Measurements from ENCODE around the gene PGLYRP2. TPM values are rescaled to one million over a fixed set of nuclear protein-coding genes. Genes with fewer than 3 reads are reported as not detected.

Gene PGLYRP2
- total RNA-seq, 1 donor from 2014 or later, result not detected

- Mint-ChIP-seq H3K27me3 (peaks cover 75% of the 10 kb centered on the region), H3K9me3 (ENCODE audit: low read depth) (no peaks in the 10 kb centered on the region), H3K27ac (no peak overlapping the region), H3K36me3 (ENCODE audit: insufficient read depth) (no peaks in the 10 kb centered on the region), H3K4me3 (ENCODE audit: low read depth) (no peak overlapping the region), H3K4me1 (ENCODE audit: low read depth) (peaks cover 2% of the 10 kb centered on the region)
- no peak for DNase-seq (ENCODE audit: low spot score, unreplicated experiment)
- no peak for TF ChIP-seq CTCF (IDR thresholded peaks at IDR 0.05; ENCODE audit: unreplicated experiment)
These were observed 21.4 kb downstream of the PGLYRP2 start for GRCh38 chr19:15457701-15458484.

GRCh38 chr19:15456871-15457700, 22.2 kb downstream of the PGLYRP2 start:
- TF ChIP-seq CTCF (IDR thresholded peaks at IDR 0.05; ENCODE audit: unreplicated experiment), result no peak
- H3K27me3 Mint-ChIP-seq, result peaks cover 70% of the 10 kb centered on the region
- DNase-seq (ENCODE audit: low spot score, unreplicated experiment), result no peak

GRCh38 chr19:15456441-15456840, 22.9 kb downstream of the PGLYRP2 start:
- Mint-ChIP-seq H3K36me3 (ENCODE audit: insufficient read depth) (no peaks in the 10 kb centered on the region), H3K4me3 (ENCODE audit: low read depth) (no peak overlapping the region), H3K4me1 (ENCODE audit: low read depth) (peaks cover 4% of the 10 kb centered on the region), H3K9me3 (ENCODE audit: low read depth) (no peaks in the 10 kb centered on the region), H3K27me3 (peaks cover 65% of the 10 kb centered on the region), H3K27ac (no peak overlapping the region)
- TF ChIP-seq CTCF (IDR thresholded peaks at IDR 0.05; ENCODE audit: unreplicated experiment), result no peak
- DNase-seq (ENCODE audit: low spot score, unreplicated experiment), result no peak

More at GRCh38 chr19:15456871-15457700, 22.2 kb downstream of the PGLYRP2 start:
- Mint-ChIP-seq H3K9me3 (ENCODE audit: low read depth) (no peaks in the 10 kb centered on the region), H3K36me3 (ENCODE audit: insufficient read depth) (no peaks in the 10 kb centered on the region), H3K27ac (no peak overlapping the region), H3K4me3 (ENCODE audit: low read depth) (no peak overlapping the region), H3K4me1 (ENCODE audit: low read depth) (peaks cover 2% of the 10 kb centered on the region)

- no peak overlapping the region for H3K4me3 Mint-ChIP-seq (ENCODE audit: low read depth)
- TF ChIP-seq CTCF (IDR thresholded peaks at IDR 0.05; ENCODE audit: unreplicated experiment), result no peak
- peaks cover 4% of the 10 kb centered on the region for H3K4me1 Mint-ChIP-seq (ENCODE audit: low read depth)
- H3K27me3 Mint-ChIP-seq, result peaks cover 66% of the 10 kb centered on the region
- H3K27ac Mint-ChIP-seq, result no peak overlapping the region
- no peaks in the 10 kb centered on the region for H3K9me3 Mint-ChIP-seq (ENCODE audit: low read depth)
- no peak for DNase-seq (ENCODE audit: low spot score, unreplicated experiment)
- H3K36me3 Mint-ChIP-seq (ENCODE audit: insufficient read depth), result no peaks in the 10 kb centered on the region
These were observed 23.3 kb downstream of the PGLYRP2 start for GRCh38 chr19:15455996-15456395.

All from progenitor cell of endocrine pancreas (in vitro differentiated cells).